Nephron progenitor cell (in vitro differentiated cells): ENCODE results near the gene RTF1.

ENCODE experiments used
- DNase-seq: peaks from one replicate; pipeline ENCODE4 v3.0.0; 2021
- H3K27ac Mint-ChIP-seq: 2 replicates; pipeline ENCODE4 v1.8.0; 2021; ENCODE audit warnings: mild to moderate bottlenecking, moderate library complexity, mixed read lengths
- H3K27me3 Mint-ChIP-seq: 2 replicates; pipeline ENCODE4 v1.8.0; 2021; ENCODE audit warnings: mild to moderate bottlenecking, low read depth, mixed read lengths; ENCODE audit not compliant: poor library complexity
- H3K36me3 Mint-ChIP-seq: 2 replicates; pipeline ENCODE4 v1.8.0; 2021; ENCODE audit warnings: low read depth, mixed read lengths
- H3K4me1 Mint-ChIP-seq: 2 replicates; pipeline ENCODE4 v1.8.0; 2021; ENCODE audit warnings: mixed read lengths
- H3K4me3 Mint-ChIP-seq: 2 replicates; pipeline ENCODE4 v1.8.0; 2021; ENCODE audit warnings: mild to moderate bottlenecking, moderate library complexity, mixed read lengths
- H3K9me3 Mint-ChIP-seq: 2 replicates; pipeline ENCODE4 v1.8.0; 2021; ENCODE audit warnings: mild to moderate bottlenecking, moderate library complexity, mixed read lengths
- TF ChIP-seq, protein P1 (sequence below): fragments of 200-600 bp; sonication (generic); IDR thresholded peaks from 2 replicates; pipeline ENCODE4 v1.5.0; 2021; ENCODE audit warnings: antibody characterized with exemption

RTF1 gene

GRCh38 chr15:41498657-41499056 lies 81.8 kb downstream of the RTF1 start:
- Mint-ChIP-seq H3K4me1 (peaks cover 12% of the 10 kb centered on the region), H3K27me3 (peaks cover 97% of the 10 kb centered on the region), H3K4me3 (no peak overlapping the region), H3K27ac (no peak overlapping the region), H3K36me3 (no peaks in the 10 kb centered on the region), H3K9me3 (no peaks in the 10 kb centered on the region)
- TF ChIP-seq, protein P1, sequence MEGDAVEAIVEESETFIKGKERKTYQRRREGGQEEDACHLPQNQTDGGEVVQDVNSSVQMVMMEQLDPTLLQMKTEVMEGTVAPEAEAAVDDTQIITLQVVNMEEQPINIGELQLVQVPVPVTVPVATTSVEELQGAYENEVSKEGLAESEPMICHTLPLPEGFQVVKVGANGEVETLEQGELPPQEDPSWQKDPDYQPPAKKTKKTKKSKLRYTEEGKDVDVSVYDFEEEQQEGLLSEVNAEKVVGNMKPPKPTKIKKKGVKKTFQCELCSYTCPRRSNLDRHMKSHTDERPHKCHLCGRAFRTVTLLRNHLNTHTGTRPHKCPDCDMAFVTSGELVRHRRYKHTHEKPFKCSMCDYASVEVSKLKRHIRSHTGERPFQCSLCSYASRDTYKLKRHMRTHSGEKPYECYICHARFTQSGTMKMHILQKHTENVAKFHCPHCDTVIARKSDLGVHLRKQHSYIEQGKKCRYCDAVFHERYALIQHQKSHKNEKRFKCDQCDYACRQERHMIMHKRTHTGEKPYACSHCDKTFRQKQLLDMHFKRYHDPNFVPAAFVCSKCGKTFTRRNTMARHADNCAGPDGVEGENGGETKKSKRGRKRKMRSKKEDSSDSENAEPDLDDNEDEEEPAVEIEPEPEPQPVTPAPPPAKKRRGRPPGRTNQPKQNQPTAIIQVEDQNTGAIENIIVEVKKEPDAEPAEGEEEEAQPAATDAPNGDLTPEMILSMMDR = no peak
- DNase-seq = no peak

GRCh38 chr15:41499109-41499851 lies 82.4 kb downstream of the RTF1 start:
- no peak for DNase-seq
- no peaks in the 10 kb centered on the region for H3K9me3 Mint-ChIP-seq

DNA sequence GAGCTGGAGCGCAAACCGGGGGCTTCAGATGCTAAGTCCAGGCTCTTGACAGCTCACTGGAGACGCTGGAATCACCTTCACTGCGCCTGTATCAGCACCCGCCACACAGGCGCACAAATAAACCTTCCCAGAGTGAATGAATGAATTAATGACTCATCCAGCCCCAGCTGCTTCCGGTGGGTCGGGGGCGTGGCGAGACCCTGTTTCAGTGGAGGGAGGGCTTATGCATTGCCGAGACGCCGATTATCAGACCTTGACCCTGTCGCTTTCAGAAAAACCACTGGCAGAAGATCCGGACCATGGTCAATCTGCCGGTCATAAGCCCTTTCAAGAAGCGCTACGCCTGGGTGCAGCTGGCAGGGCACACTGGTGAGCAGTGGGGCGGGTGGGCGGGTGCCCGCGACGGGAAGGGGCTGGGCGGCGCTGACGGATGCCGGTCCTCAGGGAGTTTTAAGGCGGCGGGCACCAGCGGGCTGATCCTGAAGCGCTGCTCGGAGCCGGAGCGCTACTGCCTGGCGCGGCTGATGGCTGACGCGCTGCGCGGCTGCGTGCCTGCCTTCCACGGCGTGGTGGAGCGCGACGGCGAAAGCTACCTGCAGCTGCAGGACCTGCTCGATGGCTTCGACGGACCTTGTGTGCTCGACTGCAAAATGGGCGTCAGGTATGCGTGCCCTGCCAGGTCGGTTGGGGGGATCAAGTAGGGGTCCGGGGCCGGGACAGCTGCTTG lies 84.5 kb downstream of the RTF1 start:
- DNase-seq = peak; percentile 52
- TF ChIP-seq, protein P1 = no peak
- Mint-ChIP-seq H3K4me3 (peak overlapping the region; percentile 71), H3K36me3 (no peaks in the 10 kb centered on the region), H3K4me1 (peaks cover 12% of the 10 kb centered on the region), H3K27ac (no peak overlapping the region), H3K27me3 (peaks cover 100% of the 10 kb centered on the region), H3K9me3 (no peaks in the 10 kb centered on the region)

More at GRCh38 chr15:41499109-41499851, 82.4 kb downstream of the RTF1 start:
- Mint-ChIP-seq H3K4me3 (no peak overlapping the region), H3K36me3 (no peaks in the 10 kb centered on the region), H3K27me3 (peaks cover 100% of the 10 kb centered on the region), H3K27ac (no peak overlapping the region), H3K4me1 (peaks cover 12% of the 10 kb centered on the region)
- TF ChIP-seq, protein P1 = no peak

GRCh38 chr15:41501931-41502794 lies 85.3 kb downstream of the RTF1 start:
- Mint-ChIP-seq H3K27me3 (peaks cover 100% of the 10 kb centered on the region), H3K27ac (no peak overlapping the region), H3K4me1 (peaks cover 12% of the 10 kb centered on the region), H3K4me3 (peak overlapping the region; percentile 47), H3K36me3 (no peaks in the 10 kb centered on the region), H3K9me3 (no peaks in the 10 kb centered on the region)
- TF ChIP-seq, protein P1 = no peak
- DNase-seq = peak; percentile 29

DNA sequence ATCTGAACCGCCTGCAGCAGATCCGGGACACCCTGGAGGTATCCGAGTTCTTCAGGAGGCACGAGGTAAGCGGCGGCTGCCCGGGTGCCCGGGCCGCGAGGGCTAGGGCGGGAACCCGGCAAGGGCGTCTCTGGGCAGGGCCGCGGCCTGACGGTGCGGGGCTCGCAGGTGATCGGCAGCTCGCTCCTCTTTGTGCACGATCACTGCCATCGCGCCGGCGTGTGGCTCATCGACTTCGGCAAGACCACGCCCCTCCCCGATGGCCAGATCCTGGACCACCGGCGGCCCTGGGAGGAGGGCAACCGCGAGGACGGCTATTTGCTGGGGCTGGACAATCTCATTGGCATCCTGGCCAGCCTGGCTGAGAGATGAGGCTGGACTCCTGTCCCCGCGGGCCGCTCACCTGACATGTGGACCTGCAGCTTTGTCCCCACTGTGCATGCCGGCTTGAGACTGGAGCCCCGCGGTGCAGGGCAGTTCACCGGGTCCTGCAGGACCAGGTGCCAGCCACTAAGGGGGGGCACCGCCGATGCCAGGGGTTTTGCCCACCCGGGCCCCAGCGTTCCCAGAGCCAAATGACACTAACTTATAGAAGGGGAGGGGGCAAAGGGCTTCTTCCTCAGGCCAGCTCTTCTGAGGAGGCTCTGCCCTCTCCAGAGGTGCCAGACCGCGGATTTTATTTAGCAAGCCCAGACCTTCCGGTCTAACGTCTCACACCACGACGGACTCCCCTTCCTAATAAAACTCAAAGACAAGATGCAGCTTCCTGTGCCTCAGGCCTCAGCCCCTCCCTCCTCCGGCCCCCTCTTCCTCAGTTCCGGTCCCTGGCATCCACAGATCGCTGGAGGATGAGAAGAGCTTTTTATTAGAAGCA lies 86.1 kb downstream of the RTF1 start:
- Mint-ChIP-seq H3K36me3 (no peaks in the 10 kb centered on the region), H3K4me3 (peak overlapping the region; percentile 54), H3K27me3 (peaks cover 100% of the 10 kb centered on the region), H3K27ac (no peak overlapping the region), H3K9me3 (no peaks in the 10 kb centered on the region), H3K4me1 (peaks cover 12% of the 10 kb centered on the region)
- peak; percentile 53 for DNase-seq
- TF ChIP-seq, protein P1 = no peak
